Left lobe of liver (tissue), 2 donors: ENCODE results near the gene SPAG17. TPM values are rescaled to one million over a fixed set of nuclear protein-coding genes. Genes with fewer than 3 reads are reported as not detected.
A peak's percentile ranks its signal among the peaks of the same experiment; 100 is the strongest.

Source experiments
- ATAC-seq: fragments of 200-7000 bp; cut with Tn5 transposase; one replicate; pipeline ENCODE4 v1.9.1; 2020; ENCODE audit warnings: mild to moderate bottlenecking, moderate library complexity
- DNase-seq: peaks from one replicate; pipeline ENCODE4 v3.0.0-alpha.2; 2020; ENCODE audit warnings: low spot score
- total RNA-seq: library from RNA; stranded (reverse); gene quantifications from one replicate; pipeline ENCODE4 v1.2.1, GENCODE V29; 2021
- donor health status: DM: no; HTN: no; CAD: no; lungs with moderate emphysema.
- donor health status: DM: no; HTN: yes; CAD: no.

SPAG17 gene
- total RNA-seq, 1 donor from 2014 or later = not detected

DNA sequence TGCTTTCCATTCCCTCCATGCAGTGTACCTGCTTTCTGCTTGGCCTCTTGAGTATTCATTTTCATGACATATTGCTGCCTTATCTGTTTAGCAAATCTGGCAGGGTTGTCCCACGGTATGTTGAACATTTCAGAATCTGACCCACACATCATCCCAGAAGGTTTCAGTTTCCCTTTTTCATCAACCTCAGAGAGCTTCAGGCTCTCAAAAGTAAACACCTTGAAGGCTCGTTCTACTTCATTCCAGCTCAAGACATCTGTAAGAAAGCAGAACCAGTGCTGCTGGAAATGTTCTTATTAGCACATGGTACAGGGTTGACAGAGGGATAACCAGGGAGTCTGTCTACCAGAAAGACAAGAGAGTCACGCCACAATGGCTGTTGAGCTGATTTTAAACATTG is 103.6 kb downstream of the SPAG17 start:
- ATAC-seq (no peak), DNase-seq (no peak)

DNA sequence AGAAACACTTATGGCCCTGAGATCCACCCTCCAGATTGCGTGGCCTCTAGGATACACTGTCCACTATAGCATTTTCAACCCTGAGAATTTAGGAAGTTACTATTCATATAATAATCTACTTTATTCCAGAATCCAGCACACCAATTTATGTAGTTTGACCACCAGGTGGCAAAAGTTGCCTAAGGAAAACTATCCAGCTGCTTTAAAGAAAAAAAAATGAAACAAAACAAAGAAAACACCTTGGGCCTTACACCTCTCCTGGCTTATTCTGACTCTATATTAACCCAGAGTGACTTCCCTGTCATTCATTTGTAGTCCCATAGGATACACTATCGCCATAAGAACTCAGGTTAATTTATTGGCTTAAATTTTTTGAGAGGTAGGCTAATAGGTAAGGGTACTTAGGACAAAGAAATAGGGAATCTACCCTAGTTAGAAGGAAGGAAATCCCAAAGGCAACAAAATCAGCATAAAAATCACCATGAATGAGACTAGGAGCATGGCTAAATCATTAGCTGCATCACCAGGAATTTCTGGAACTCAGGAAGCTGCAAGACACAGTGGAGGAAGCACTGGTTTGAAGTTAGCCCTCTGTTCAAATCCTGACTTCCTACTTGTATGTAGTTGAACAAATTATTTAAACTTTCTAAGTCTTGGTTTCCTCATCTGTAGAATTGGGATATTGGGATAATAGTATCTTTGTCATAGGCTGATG is 107.5 kb downstream of the SPAG17 start:
- ATAC-seq (peak; percentile 67), DNase-seq (no peak)

DNA sequence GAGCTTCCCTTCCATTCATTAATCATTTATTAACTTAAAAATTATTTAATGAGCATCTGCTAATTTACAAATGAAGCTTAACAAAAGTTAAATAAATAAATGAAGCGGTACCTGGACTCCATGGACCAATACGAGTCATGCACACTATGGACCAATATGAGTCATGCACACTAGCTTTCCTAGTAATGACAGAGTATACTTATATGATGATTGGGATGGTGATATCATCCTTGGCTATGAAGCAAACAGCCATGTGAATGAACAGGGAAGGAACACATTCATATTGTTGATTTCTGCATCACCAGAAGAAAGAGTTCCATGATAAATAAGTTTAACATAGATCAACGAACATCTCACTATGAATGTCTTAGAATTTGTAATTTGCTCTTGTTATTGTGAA is 109.9 kb downstream of the SPAG17 start:
- ATAC-seq = no peak
- no peak for DNase-seq

DNA sequence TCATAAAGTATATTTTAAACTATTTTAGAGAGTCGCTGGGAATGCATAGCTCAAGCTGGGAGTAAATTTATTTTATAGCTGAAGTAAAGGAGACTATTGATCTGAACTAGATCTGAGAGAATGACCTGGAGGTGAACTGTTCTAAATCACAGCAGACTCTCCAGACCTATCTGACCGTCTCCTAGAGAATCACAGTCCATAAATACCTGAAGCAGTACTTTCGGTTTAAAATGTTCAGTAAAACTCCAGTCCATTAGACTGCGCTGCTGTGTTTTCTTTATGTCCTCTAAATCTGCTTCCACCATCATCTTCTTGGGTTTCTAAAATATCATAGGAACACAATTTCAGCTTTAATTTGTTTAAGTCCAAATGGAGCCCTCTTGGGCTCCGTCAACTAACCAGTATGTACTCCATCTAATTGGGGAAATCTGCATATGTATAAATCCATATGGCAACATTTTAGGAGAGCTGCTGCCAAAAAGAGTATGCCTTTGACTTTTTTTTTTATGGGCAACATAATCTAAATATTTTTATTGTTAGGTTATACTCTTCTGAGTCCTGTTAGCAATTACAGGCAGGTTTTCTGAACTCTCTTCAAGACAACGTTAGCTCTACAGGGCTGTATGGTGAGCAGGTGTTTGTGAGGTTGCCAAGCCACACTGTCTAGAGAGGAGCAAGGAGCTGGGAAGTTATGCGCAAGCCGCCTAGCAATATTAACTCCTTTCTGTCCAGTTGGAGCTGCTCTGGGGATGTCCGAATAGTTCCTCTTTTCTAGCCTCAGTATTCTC is 111.2 kb downstream of the SPAG17 start:
- no peak for ATAC-seq

DNA sequence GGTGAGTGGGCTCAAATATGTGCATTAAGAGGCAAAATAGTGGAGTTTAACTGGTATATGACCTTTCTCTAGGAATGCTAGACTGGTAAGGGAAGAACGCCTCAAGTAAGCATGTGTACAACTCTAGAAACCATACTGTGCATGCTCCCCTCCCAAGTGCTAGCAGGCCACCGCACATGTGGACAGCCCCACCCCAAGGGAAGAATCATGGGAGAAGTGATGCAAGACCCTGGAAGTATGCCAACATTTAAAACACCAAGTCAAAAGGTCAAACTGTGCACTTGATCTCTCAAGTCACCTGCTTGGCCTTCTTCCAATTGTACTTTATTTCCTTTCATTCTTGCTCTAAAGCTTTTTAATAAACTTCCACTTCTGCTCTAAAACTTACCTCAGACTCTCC is 135.0 kb downstream of the SPAG17 start:
- ATAC-seq (no peak), DNase-seq (no peak)

More for the DNA sequence above, 111.2 kb downstream of the SPAG17 start:
- no peak for DNase-seq

DNA sequence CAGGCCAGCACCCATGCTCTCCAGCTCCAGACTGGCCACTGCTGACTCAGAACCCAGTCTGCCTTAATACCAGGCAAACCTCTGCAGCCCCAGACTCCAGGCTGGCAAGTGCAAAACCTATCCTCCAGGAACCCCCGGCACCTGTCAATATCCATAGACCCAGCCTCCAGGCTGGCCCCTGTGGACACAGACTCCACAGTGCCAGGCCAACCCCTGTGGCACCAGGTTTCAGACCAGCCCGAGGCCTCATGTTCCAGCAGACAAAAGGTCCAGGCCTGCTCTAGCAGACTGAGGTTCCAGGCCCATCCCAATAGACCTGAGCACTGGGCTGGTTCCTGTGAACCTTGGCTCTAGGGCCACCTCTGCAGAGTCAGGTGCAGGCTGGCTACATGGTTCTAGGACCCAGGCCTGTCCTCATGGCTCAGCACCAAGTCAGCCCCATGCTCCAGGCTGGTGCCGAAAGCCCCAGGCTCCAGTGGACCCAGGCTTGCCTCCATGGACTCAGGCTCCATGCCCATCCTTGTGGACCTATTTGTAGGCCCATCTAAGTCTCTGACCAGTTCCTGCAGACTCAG is 137.3 kb downstream of the SPAG17 start:
- ATAC-seq (no peak), DNase-seq (no peak)

DNA sequence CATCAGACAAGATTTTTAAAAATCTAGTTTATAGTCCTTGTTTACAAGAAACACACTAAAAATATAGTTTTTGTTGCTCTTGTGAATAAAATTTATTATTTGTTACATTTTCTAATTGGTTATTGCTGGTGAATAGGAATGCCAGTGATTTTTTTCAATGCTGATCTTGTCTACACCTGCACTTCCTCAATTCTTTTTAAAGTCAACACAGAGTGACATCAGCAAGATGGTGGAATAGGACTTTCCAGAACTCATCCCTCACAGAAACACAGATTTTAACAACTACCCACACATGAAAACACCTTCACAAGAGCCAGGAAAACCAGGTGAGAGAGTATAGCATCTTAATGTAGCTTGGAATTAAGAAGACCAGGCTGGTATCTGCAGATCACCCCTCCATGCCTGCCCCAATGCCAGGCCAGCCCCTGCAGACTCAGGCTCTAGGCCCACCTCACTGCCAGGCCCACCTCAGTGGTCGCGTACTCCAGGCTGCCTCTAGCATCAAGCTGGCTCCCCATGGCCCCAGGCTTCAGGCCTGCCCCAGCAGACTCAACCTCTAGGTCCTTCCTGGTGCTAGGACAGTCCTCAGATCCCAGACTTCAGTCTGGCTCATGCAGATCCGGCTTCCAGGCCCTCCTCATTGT is 137.9 kb downstream of the SPAG17 start:
- ATAC-seq = no peak
- DNase-seq = no peak

DNA sequence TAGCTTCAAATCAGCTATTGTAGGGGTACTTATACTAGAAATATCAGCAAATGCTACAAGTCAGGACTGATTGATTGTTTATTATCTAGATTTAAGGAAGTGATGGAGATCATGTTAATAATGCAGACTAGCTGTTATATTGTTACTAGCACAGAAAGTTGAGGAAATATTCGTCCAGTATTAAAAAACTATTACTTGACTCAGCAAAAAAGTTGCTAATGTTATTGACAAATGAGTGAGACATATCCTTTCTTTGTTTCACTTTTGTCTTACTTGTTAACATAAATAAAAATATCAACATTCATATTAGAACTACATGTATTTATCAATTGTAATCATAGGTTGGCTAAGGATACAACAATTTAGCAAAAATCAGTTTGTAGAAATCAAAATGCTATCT is 141.4 kb downstream of the SPAG17 start:
- ATAC-seq (no peak), DNase-seq (no peak)

GRCh38 chr1:118042501-118042900 is 142.5 kb downstream of the SPAG17 start:
- no peak for DNase-seq
- no peak for ATAC-seq

DNA sequence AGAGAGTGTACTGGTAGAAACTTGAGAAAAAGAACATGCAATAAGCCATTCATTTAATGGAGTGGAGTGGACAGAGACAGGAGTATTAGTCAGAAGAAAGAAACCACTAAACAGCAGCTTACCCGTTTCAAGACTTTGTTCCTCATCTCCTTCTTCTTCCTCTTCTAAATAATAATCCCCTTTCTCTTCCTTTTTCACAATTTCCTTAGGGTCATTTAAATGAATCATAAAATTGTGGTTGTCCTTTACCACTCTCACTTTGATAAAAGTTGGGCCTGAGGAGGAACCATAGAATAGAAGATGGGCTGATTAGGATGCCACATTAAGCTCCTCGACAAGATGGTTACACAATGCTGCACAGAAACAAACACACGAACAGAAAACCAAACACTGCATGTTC is 145.9 kb downstream of the SPAG17 start:
- ATAC-seq (no peak), DNase-seq (no peak)

- ATAC-seq (no peak), DNase-seq (no peak)
Measured at GRCh38 chr1:118032883-118033282, 152.1 kb downstream of the SPAG17 start.

DNA sequence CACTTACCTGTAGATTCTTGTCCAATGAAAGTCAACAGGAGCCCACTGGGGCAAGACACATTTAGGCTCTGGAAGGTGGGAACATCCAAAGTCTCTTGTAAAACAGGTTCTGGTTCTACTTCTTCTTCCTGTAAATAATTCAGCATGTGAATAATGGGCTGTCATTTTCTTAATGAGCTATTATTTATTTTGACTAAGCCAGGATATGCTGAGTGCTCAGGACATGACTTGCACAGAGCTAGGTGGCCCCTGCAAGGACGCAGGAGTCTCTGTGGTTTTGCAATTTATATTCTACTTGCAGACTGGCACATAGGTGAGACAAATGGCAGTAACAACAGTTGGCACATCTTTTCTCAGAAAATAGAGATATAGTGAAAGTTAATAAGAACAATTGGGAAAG is 156.8 kb downstream of the SPAG17 start:
- no peak for ATAC-seq
- DNase-seq = no peak

DNA sequence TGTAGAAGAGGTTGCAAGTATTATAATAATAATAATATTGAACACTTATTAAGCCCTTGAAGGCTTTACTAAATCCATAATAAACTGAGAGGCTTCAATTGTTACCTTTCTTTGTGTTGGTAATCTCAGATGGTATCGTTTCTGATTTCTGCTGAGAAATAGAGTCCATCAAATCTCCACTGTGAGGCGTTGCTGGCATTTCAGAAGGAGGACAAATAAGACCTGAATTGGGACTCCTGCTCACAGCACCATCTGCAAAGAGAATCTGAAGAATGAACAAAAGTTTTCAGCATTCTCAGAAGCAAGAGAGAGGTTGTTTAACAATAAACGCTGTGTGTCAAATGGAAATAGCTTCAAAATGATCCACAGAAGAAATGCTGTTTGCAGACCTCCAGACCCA is 161.8 kb downstream of the SPAG17 start:
- DNase-seq (no peak), ATAC-seq (no peak)

DNA sequence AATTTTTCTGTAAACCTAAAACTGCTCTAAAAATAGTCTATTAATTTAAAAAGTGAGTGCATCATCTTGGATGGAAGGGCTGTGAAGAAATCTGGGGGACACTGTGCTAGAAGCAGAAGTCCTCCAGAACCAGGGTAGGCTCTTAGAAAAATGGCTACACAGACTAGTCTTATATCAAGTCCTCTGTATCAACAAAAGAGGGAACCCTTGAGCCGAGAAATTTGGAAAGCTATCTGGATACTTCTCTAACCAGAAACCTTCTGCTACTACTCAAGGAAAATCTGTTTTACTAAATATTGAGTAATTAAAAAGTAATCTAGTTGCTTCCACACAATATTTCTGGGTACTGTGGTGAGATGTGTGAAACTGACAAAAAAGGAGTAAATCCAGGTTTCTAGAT is 163.4 kb downstream of the SPAG17 start:
- no peak for ATAC-seq
- no peak for DNase-seq

DNA sequence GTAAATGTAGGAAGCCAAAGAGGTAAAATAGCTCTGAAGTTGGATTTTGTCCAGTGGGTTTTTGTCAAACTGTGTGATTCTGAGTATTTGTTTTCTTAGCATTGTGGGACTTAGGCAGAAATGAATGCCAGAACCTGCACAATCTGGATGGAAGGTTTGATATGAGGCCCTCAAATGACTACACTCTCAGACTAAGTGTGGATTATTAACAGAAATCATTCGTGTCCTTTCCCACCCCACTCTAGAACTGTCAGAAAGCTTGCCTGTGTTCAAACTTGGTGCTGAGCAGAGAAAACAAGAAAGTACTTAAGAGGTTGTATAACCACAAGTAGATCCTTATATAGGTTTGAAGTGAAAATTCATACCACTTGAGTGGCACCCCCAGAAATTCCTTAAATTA is 167.0 kb downstream of the SPAG17 start:
- ATAC-seq = no peak
- no peak for DNase-seq

DNA sequence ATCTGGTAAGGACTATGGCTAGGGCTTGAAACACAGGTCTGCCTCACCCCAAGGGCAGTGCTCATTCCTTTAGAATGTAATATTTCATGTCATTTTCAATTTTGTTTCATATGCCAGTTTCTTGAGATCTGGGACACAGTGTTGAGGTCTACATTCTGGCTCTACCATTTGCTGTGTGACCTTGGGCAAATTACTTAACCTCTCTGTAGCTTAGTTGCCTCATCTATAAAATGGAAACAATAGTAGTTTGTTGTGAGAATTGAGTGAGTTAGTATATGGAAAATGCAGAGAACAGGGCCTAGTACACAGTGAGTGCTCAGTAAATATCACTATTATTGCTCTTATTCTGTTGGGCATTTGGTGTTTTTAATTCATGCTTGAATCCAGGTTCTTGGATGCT is 171.1 kb downstream of the SPAG17 start:
- DNase-seq (no peak), ATAC-seq (no peak)

DNA sequence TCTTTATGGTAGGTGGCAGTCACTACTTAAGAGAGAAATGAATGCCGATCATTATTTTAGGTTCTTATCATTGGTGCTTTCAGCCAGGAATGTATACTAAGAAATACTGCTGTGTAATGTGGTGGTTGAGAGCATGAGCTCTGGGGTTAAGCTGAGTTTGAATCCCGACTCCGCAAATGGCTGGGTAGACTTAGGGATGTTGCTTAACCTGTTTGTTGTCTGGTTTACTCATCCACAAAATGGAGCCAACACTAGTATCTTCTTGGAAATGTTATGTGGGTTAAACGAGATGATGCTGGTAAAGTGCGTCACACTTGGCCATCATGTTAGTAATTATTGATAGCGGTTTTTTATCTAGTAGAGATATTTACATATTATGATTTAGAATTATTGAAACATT is 171.7 kb downstream of the SPAG17 start:
- ATAC-seq (no peak), DNase-seq (no peak)

DNA sequence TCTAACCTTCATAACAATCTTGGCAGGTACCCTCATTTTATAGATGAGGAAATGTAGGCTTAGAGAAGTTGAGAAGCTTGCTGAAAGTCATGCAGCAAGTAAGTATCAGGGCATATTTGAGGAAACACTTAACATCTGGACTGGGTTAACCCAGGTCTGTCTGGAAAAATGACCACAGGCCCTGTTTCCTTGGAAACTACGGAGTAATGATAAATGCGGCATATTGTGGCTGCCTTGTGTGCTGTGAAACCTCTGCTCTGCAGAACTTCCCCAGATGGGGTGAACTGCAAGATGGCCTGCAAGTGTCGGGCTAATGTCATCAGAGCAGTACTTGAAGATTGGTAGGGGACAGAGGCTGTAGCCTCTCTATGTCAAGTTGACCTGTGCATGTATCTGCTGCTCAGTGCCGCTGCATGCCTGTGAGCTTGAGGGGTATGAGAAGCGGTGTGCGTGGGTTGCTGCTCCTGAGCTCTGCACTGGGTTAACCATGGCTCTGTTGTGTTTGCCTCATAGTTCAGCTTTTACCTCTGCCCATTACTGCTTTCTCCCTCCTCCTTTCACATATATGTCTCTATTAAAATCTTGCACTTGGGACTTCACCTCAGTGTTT is 172.4 kb downstream of the SPAG17 start:
- no peak for ATAC-seq
- no peak for DNase-seq

DNA sequence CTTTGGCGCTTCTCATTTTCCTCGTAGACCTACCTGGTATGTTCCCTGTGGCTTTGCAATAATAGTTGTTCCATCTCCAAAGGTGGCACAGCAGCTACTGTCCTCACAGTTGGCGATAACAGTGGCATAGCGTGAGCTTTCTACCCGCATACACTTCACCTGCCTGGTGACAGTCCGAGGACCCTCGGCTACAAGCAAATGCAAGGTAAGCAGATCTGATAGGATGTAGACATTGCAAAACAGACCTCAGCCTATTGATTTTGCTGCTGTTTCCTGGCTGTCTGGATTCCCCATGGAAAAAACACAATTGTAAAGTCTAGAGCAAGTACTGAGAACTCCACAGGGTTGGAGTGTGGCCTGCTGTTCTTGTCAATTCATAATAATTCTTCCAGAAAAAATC is 177.0 kb downstream of the SPAG17 start:
- DNase-seq (no peak), ATAC-seq (no peak)

- DNase-seq (no peak), ATAC-seq (no peak)
Measured at GRCh38 chr1:118007391-118007790, 177.6 kb downstream of the SPAG17 start.

DNA sequence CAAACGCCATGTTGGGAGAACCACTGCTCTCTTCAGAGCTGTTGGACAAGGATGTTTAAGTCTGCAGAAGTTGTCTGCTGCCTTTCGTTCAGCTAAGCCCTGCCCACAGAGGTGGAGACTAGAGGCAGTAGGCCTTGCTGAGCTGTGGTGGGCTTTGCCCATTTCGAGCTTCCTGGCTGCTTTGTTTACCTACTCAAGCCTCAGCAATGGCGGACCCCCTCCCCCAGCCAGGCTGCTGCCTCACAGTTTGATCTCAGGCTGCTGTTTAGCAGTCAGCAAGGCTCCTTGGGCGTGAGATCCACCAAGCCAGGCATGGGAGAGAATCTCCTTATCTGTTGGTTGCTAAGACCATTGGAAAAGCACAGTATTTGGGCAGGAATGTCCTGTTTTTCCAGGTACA is 180.7 kb downstream of the SPAG17 start:
- no peak for ATAC-seq
- no peak for DNase-seq
